Measurements from ENCODE around the gene HPCAL1. TPM values are rescaled to one million over a fixed set of nuclear protein-coding genes. Genes with fewer than 3 reads are reported as not detected.

Gene HPCAL1
- total RNA-seq, 2 experiments from 2014 or later: 61.6 to 63.6 TPM

GRCh38 chr2:10343658-10344057 lies 41.0 kb downstream of the HPCAL1 start:
- CTCF ChIA-PET: interaction anchor here (1.0 kb wide), 1 partner anchor 9 kb away, joined by 3 read pairs; no protein-coding TSS in a partner anchor
- POLR2A ChIA-PET: interaction anchor here (1.2 kb wide), 1 partner anchor 43 kb away, joined by 3 read pairs; no protein-coding TSS in a partner anchor
- Mint-ChIP-seq H3K9me3 (no peaks in the 10 kb centered on the region), H3K4me3 (no peak overlapping the region), H3K36me3 (ENCODE audit: low read depth) (peaks cover 5% of the 10 kb centered on the region), H3K27ac (no peak overlapping the region), H3K27me3 (no peaks in the 10 kb centered on the region), H3K4me1 (peaks cover 50% of the 10 kb centered on the region)
- DNase-seq: no peak

DNA sequence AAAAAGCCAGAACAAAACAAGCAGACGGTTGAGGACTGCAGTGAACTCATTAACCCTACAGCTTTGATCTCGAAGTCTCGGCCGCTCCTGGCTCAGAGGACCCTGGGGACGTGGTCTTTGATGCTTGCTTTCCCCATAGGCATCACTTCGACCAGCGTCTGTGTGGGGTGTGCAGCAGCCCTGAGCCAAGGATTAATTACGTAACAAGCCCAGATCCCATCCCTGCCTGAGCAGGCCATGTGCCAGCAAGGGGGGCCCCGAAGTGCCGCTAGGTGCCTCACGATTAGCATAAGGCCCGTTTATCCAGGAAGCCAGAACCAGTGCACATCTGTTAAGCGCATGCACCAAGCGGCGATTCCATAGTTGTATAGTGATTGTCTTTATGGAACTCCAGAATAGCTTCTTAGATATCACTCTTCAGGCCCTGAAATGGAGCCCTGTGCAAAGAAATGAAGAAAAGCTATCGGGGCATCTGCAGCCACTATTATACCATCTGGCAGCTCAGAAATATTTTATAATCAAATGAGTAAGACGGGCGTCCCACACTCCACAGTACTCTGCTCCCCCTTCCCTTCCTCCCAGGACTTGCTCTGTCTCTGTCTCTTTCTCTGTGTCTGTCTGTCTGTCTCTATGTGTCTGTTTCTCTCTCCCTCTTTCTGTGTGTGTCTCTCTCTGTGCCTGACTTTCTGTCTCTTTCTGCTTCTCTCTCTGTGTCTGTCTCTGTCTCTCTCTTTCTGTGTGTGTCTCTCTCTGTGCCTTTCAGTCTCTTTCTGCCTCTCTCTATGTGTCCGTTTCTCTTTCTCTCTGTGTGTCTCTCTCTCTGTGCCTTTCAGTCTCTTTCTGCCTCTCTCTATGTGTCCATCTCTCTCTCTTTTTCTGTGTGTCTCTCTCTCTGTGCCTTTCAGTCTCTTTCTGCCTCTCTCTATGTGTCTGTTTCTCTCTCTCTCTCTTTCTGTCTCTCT lies 41.7 kb downstream of the HPCAL1 start:
- Mint-ChIP-seq H3K9me3 (no peaks in the 10 kb centered on the region), H3K4me3 (no peak overlapping the region), H3K27ac (peak overlapping the region; percentile 43), H3K4me1 (peaks cover 51% of the 10 kb centered on the region), H3K27me3 (no peaks in the 10 kb centered on the region), H3K36me3 (ENCODE audit: low read depth) (peaks cover 5% of the 10 kb centered on the region)
- ChIA-PET POLR2A (interaction anchor here (1.2 kb wide), 1 partner anchor 44 kb away, joined by 3 read pairs; no protein-coding TSS in a partner anchor), CTCF (interaction anchor here (0.6 to 1.0 kb wide), 2 partner anchors 8 to 22 kb away, joined by 3 read pairs; no protein-coding TSS in a partner anchor)
- no peak for DNase-seq

GRCh38 chr2:10345126-10345525 lies 42.4 kb downstream of the HPCAL1 start:
- no peak overlapping the region for H3K4me3 Mint-ChIP-seq
- DNase-seq: no peak
- POLR2A ChIA-PET: no interaction called here
- peaks cover 47% of the 10 kb centered on the region for H3K4me1 Mint-ChIP-seq
- no peak overlapping the region for H3K27ac Mint-ChIP-seq
- no peaks in the 10 kb centered on the region for H3K9me3 Mint-ChIP-seq
- no peaks in the 10 kb centered on the region for H3K27me3 Mint-ChIP-seq
- H3K36me3 Mint-ChIP-seq (ENCODE audit: low read depth): peaks cover 2% of the 10 kb centered on the region
- CTCF ChIA-PET: interaction anchor here (0.6 kb wide), 1 partner anchor 22 kb away, joined by 3 read pairs; no protein-coding TSS in a partner anchor

DNA sequence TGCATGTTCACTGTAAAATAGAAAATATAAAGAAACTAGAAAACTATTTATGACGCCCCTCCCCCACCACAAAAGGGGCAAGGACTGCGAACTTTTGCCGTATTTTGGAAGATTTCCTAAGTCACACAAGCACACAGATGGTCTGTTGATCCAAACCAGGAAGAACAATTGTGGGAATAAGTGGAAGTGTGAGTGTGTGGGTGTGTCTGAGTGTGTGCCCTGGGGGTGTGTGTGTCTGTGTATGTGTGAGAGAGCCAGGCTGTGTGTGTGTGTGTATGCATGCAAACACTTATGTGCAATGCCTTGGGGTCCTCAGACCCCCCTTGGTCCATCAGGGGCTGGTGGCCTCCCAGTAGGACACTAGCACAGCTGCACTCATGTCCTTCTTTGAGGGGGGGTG lies 43.1 kb downstream of the HPCAL1 start:
- POLR2A ChIA-PET: no interaction called here

GRCh38 chr2:10346929-10347561 lies 44.3 kb downstream of the HPCAL1 start:
- Mint-ChIP-seq H3K36me3 (ENCODE audit: low read depth) (peaks cover 5% of the 10 kb centered on the region), H3K4me3 (no peak overlapping the region), H3K27me3 (no peaks in the 10 kb centered on the region), H3K27ac (no peak overlapping the region), H3K4me1 (peaks cover 39% of the 10 kb centered on the region), H3K9me3 (no peaks in the 10 kb centered on the region)
- CTCF ChIA-PET: interaction anchor here (0.8 to 1.8 kb wide), 4 partner anchors 8 to 62 kb away, joined by 3 to 4 read pairs (median 3); no protein-coding TSS in a partner anchor
- DNase-seq: no peak
- POLR2A ChIA-PET: no interaction called here

More for the DNA sequence above, 43.1 kb downstream of the HPCAL1 start:
- H3K9me3 Mint-ChIP-seq: no peaks in the 10 kb centered on the region
- no peaks in the 10 kb centered on the region for H3K27me3 Mint-ChIP-seq
- H3K4me3 Mint-ChIP-seq: no peak overlapping the region
- CTCF ChIA-PET: no interaction called here
- no peak for DNase-seq
- H3K36me3 Mint-ChIP-seq (ENCODE audit: low read depth): peaks cover 5% of the 10 kb centered on the region
- no peak overlapping the region for H3K27ac Mint-ChIP-seq
- H3K4me1 Mint-ChIP-seq: peaks cover 46% of the 10 kb centered on the region

DNA sequence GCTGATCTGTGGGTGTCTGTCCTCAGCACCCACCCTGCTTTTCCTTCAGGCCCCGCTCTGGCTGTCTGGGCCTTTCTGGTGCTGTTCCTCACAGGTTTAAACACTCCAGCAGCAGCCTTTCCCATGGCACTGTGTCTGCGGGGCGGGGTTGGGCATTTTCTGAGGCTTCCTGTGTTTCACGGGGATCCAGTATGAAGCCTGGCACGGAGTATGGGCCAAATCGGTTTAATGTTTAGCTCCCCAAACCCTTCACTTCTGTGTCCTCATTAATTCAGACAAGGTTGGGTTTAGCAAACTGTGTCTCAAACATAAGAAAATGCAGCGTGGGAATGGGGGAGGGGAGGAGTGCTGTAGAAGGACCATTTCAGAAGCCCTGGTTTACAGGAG lies 44.9 kb downstream of the HPCAL1 start:
- Mint-ChIP-seq H3K27me3 (no peaks in the 10 kb centered on the region), H3K27ac (no peak overlapping the region), H3K9me3 (no peaks in the 10 kb centered on the region), H3K4me3 (no peak overlapping the region), H3K4me1 (peaks cover 42% of the 10 kb centered on the region), H3K36me3 (ENCODE audit: low read depth) (peaks cover 5% of the 10 kb centered on the region)
- CTCF ChIA-PET: interaction anchor here (0.8 to 1.8 kb wide), 4 partner anchors 9 to 62 kb away, joined by 3 to 4 read pairs (median 3); no protein-coding TSS in a partner anchor
- POLR2A ChIA-PET: no interaction called here
- no peak for DNase-seq

GRCh38 chr2:10348891-10349290 lies 46.2 kb downstream of the HPCAL1 start:
- H3K36me3 Mint-ChIP-seq (ENCODE audit: low read depth): peaks cover 3% of the 10 kb centered on the region
- H3K4me1 Mint-ChIP-seq: peaks cover 36% of the 10 kb centered on the region
- H3K27ac Mint-ChIP-seq: no peak overlapping the region
- CTCF ChIA-PET: interaction anchor here (1.8 kb wide), 1 partner anchor 43 kb away, joined by 3 read pairs; no protein-coding TSS in a partner anchor
- H3K9me3 Mint-ChIP-seq: no peaks in the 10 kb centered on the region
- H3K27me3 Mint-ChIP-seq: no peaks in the 10 kb centered on the region
- POLR2A ChIA-PET: no interaction called here
- no peak for DNase-seq
- no peak overlapping the region for H3K4me3 Mint-ChIP-seq

DNA sequence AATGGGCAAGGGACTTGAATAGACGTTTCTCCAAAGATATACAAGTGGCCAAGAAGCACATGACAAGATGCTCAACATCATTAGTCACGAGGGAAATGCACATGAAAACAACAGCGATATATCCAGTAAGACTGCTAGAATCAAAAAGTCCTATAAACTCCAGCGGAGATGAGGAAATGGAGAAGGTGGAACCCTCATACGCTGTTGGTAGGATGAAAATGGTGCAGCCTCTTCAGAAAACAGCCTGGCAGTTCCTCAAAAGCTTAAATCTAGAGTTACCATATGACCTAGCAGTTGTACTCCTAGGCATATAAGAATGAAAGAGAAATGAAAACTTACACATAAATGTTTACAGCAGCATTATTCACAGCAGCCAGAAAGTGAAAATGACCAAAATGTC lies 48.1 kb downstream of the HPCAL1 start:
- POLR2A ChIA-PET: interaction anchor here (0.6 kb wide), 1 partner anchor 307 kb away, joined by 3 read pairs; no protein-coding TSS in a partner anchor
- CTCF ChIA-PET: no interaction called here
- Mint-ChIP-seq H3K27me3 (no peaks in the 10 kb centered on the region), H3K9me3 (no peaks in the 10 kb centered on the region), H3K27ac (no peak overlapping the region), H3K4me1 (peaks cover 32% of the 10 kb centered on the region), H3K4me3 (no peak overlapping the region), H3K36me3 (ENCODE audit: low read depth) (peaks cover 10% of the 10 kb centered on the region)
- DNase-seq: no peak

GRCh38 chr2:10352361-10352760 lies 49.7 kb downstream of the HPCAL1 start:
- CTCF ChIA-PET: interaction anchor here (0.6 to 2.5 kb wide), 10 partner anchors 8 to 797 kb away, joined by 3 to 7 read pairs (median 3); partner anchors contain the start of genes ADAM17 and HPCAL1
- H3K27ac Mint-ChIP-seq: no peak overlapping the region
- POLR2A ChIA-PET: no interaction called here
- no peaks in the 10 kb centered on the region for H3K27me3 Mint-ChIP-seq
- DNase-seq: no peak
- no peaks in the 10 kb centered on the region for H3K9me3 Mint-ChIP-seq
- peaks cover 38% of the 10 kb centered on the region for H3K4me1 Mint-ChIP-seq
- H3K4me3 Mint-ChIP-seq: no peak overlapping the region
- H3K36me3 Mint-ChIP-seq (ENCODE audit: low read depth): peaks cover 13% of the 10 kb centered on the region

GRCh38 chr2:10352972-10353371 lies 50.3 kb downstream of the HPCAL1 start:
- Mint-ChIP-seq H3K4me1 (peaks cover 33% of the 10 kb centered on the region), H3K9me3 (no peaks in the 10 kb centered on the region), H3K27ac (no peak overlapping the region), H3K36me3 (ENCODE audit: low read depth) (peaks cover 13% of the 10 kb centered on the region), H3K4me3 (no peak overlapping the region), H3K27me3 (no peaks in the 10 kb centered on the region)
- no peak for DNase-seq
- ChIA-PET POLR2A (no interaction called here), CTCF (interaction anchor here (0.8 to 2.5 kb wide), 9 partner anchors 9 to 798 kb away, joined by 3 to 7 read pairs (median 3); partner anchors contain the start of genes ADAM17 and HPCAL1)

DNA sequence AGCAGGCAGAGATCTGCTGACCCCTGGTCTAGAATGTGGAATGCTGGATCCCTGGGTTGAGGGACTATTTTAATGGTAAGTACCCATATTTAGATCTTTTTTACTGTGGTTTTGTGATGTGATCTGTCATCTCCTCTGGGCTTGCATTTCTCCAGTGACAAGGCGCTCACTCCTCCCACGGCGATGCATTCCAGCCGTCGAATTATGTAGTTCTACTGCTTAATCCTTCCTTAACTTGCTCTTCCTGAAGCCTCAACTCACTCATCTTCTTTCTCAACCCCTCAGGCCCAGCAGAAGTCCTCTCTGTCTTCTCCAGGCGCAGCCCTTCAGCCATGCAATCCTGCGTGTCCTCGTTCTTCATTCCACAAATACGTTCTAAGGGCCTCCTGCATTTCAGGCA lies 51.2 kb downstream of the HPCAL1 start:
- peaks cover 13% of the 10 kb centered on the region for H3K36me3 Mint-ChIP-seq (ENCODE audit: low read depth)
- H3K4me3 Mint-ChIP-seq: no peak overlapping the region
- H3K27me3 Mint-ChIP-seq: no peaks in the 10 kb centered on the region
- ChIA-PET POLR2A (no interaction called here), CTCF (interaction anchor here (0.7 to 2.5 kb wide), 3 partner anchors 12 to 51 kb away, joined by 3 to 7 read pairs (median 3); partner anchors contain the start of gene HPCAL1)
- H3K27ac Mint-ChIP-seq: peak overlapping the region; percentile 57
- DNase-seq: no peak
- H3K9me3 Mint-ChIP-seq: no peaks in the 10 kb centered on the region
- peaks cover 33% of the 10 kb centered on the region for H3K4me1 Mint-ChIP-seq

DNA sequence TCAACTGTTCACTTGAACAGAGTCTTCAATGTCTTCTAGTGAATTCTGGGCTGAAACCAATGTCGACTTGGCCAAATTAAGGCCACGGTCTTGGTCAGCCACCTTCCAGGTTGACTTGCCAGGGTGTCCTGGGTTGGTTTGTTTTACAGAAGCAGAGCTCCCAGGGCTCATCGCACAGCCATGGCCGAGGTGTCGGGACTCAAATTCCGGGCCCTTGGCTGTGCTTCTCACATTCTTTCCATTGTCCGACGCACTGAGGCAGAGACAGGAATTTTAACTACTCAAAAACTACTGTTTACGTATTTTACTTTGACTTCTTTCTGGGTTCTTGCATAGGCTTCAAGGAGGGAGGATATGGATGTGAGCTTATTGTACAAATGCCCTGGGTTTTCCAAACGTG lies 51.7 kb downstream of the HPCAL1 start:
- no peak overlapping the region for H3K4me3 Mint-ChIP-seq
- no peaks in the 10 kb centered on the region for H3K27me3 Mint-ChIP-seq

More for the DNA sequence above, 51.7 kb downstream of the HPCAL1 start:
- ChIA-PET CTCF (interaction anchor here (0.7 kb wide), 1 partner anchor 12 kb away, joined by 3 read pairs; no protein-coding TSS in a partner anchor), POLR2A (no interaction called here)
- no peak for DNase-seq
- peaks cover 30% of the 10 kb centered on the region for H3K4me1 Mint-ChIP-seq
- H3K36me3 Mint-ChIP-seq (ENCODE audit: low read depth): peaks cover 13% of the 10 kb centered on the region
- H3K9me3 Mint-ChIP-seq: no peaks in the 10 kb centered on the region
- peak overlapping the region; percentile 57 for H3K27ac Mint-ChIP-seq

Measured in activated CD4-positive, alpha-beta T cell treated with anti-CD3 and anti-CD28 coated beads, Interleukin-2, amount 10 ng/mL, durations not matched to agents 7 days and 5 days (primary cell).